Measurements from ENCODE around the gene ZBTB43.

DNA sequence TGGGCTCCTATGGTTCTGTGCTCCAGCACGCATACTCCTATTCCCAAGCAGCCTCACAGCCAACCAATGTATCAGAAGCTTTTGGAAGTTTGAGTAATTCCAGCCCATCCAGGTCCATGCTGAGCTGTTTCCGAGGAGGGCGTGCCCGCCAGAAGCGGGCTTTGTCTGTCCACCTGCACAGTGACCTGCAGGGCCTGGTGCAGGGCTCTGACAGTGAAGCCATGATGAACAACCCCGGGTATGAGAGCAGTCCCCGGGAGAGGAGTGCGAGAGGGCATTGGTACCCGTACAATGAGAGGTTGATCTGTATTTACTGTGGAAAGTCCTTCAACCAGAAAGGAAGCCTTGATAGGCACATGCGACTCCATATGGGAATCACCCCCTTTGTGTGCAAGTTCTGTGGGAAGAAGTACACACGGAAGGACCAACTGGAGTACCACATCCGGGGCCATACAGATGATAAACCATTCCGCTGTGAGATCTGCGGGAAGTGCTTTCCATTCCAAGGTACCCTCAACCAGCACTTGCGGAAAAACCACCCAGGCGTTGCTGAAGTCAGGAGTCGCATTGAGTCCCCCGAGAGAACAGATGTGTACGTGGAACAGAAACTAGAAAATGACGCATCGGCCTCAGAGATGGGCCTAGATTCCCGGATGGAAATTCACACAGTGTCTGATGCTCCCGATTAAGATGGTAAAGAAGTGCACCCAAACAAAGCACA lies 75.5 kb downstream of the ZBTB43 start:
- no peak for TF ChIP-seq POLR2A (IDR thresholded peaks at IDR 0.05; ENCODE audit: low read depth, low read length)
- TF ChIP-seq POLR2AphosphoS5 (IDR thresholded peaks at IDR 0.05; ENCODE audit: low read depth, low read length): no peak
- no peak for TF ChIP-seq TAF1 (IDR thresholded peaks at IDR 0.05; ENCODE audit: borderline replicate concordance, low read depth, low read length)
